Measurements from ENCODE around the gene SLC6A14. TPM values are rescaled to one million over a fixed set of nuclear protein-coding genes. Genes with fewer than 3 reads are reported as not detected.

The SLC6A14 gene
- total RNA-seq, 5 donors from 2014 or later (not counting 1 experiment from before 2014, with no cell fraction given): 0.06 to 0.13 (median 0.09) TPM; not detected in 2

GRCh38 chrX:116427978-116428377, 8.4 kb upstream of the SLC6A14 start:
- no peaks in the 10 kb centered on the region for H3K4me1 Mint-ChIP-seq
- no peak overlapping the region for H3K4me3 Mint-ChIP-seq
- H3K27me3 Mint-ChIP-seq: peaks cover 0 to 6% of the 10 kb centered on the region in 2 donors
- ATAC-seq (replicated peaks in 1 of 4) (no peak), DNase-seq (no peak)
- no peaks in the 10 kb centered on the region for H3K4me1 ChIP-seq (ENCODE audit: control insufficient read depth in 1 of 2, extremely low read depth in 1 of 2, insufficient read depth in 2 of 2, low read length in 2 of 2)
- no peaks in the 10 kb centered on the region for H3K36me3 ChIP-seq (ENCODE audit: control insufficient read depth in 2 of 2, extremely low read depth in 1 of 2, insufficient read depth in 1 of 2, low read length in 1 of 2)
- H3K9me3 Mint-ChIP-seq: peaks cover 0 to 3% (median 0%) of the 10 kb centered on the region in 3 donors
- H3K36me3 Mint-ChIP-seq: no peaks in the 10 kb centered on the region
- no peak overlapping the region for H3K4me3 ChIP-seq (ENCODE audit: control insufficient read depth in 1 of 2, extremely low read depth in 1 of 2, low read length in 1 of 2)
- ChIA-PET POLR2A (no interaction called here), CTCF (no interaction called here)
- H3K27me3 ChIP-seq (replicated peaks in 1 of 2; ENCODE audit: control insufficient read depth in 2 of 2, extremely low read depth in 1 of 2, insufficient read depth in 2 of 2, low read length in 1 of 2): no peaks in the 10 kb centered on the region
- no peaks in the 10 kb centered on the region for H3K9me3 ChIP-seq
- no peak overlapping the region for H3K27ac Mint-ChIP-seq
- no peak overlapping the region for H3K27ac ChIP-seq (ENCODE audit: low read length)
- WGBS (ENCODE audit: insufficient coverage): no CpG with 5 or more reads among the region's 3 CpGs

DNA sequence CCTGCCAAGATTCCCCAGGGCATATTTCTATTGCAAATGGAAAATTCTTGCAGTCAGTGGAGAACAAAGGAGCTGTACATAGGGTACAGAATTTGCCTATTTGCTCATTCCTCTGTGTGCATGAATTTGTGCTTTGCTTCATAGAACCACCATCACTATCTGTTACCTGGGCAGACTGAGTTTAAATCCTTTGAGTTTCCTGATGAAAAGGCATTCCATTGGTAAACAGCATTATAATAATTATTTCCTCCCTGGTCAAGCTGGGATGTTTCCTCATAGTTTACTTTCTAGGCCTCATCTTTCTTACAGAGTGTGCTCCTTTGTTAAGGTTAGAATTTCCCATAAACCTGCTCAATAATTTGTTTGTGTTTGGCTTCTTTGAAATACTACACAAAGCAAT, 809 bp upstream of the SLC6A14 start:
- Histone ChIP-seq H3K27me3 (replicated peaks in 1 of 2; ENCODE audit: control insufficient read depth in 2 of 2, extremely low read depth in 1 of 2, insufficient read depth in 2 of 2, low read length in 1 of 2) (no peaks in the 10 kb centered on the region), H3K9me3 (no peaks in the 10 kb centered on the region), H3K4me1 (ENCODE audit: control insufficient read depth in 1 of 2, extremely low read depth in 1 of 2, insufficient read depth in 2 of 2, low read length in 2 of 2) (no peaks in the 10 kb centered on the region), H3K4me3 (ENCODE audit: control insufficient read depth in 1 of 2, extremely low read depth in 1 of 2, low read length in 1 of 2) (no peak overlapping the region), H3K36me3 (ENCODE audit: control insufficient read depth in 2 of 2, extremely low read depth in 1 of 2, insufficient read depth in 1 of 2, low read length in 1 of 2) (no peaks in the 10 kb centered on the region), H3K27ac (ENCODE audit: low read length) (no peak overlapping the region)
- Mint-ChIP-seq H3K4me3 (no peak overlapping the region), H3K9me3 (no peaks in the 10 kb centered on the region), H3K27me3 (no peaks in the 10 kb centered on the region), H3K27ac (no peak overlapping the region), H3K36me3 (no peaks in the 10 kb centered on the region), H3K4me1 (no peaks in the 10 kb centered on the region)
- DNase-seq (no peak), ATAC-seq (replicated peaks in 1 of 4) (no peak)
- CTCF ChIA-PET: no interaction called here
- POLR2A ChIA-PET: no interaction called here

GRCh38 chrX:116449156-116449555, 12.8 kb downstream of the SLC6A14 start:
- H3K4me3 ChIP-seq (ENCODE audit: control insufficient read depth in 1 of 2, extremely low read depth in 1 of 2, low read length in 1 of 2): no peak overlapping the region
- no peaks in the 10 kb centered on the region for H3K27me3 ChIP-seq (replicated peaks in 1 of 2; ENCODE audit: control insufficient read depth in 2 of 2, extremely low read depth in 1 of 2, insufficient read depth in 2 of 2, low read length in 1 of 2)
- Mint-ChIP-seq H3K27ac (no peak overlapping the region), H3K27me3 (peaks cover 0 to 3% of the 10 kb centered on the region in 2 donors), H3K36me3 (no peaks in the 10 kb centered on the region), H3K4me1 (no peaks in the 10 kb centered on the region), H3K4me3 (no peak overlapping the region), H3K9me3 (no peaks in the 10 kb centered on the region)
- no peak for DNase-seq
- ATAC-seq (replicated peaks in 1 of 4): no peak
- no CpG with 5 or more reads among the region's 2 CpGs for WGBS (ENCODE audit: insufficient coverage)
- H3K9me3 ChIP-seq: no peaks in the 10 kb centered on the region
- CTCF ChIA-PET: no interaction called here
- no peak overlapping the region for H3K27ac ChIP-seq (ENCODE audit: low read length)
- POLR2A ChIA-PET: no interaction called here
- H3K4me1 ChIP-seq (ENCODE audit: control insufficient read depth in 1 of 2, extremely low read depth in 1 of 2, insufficient read depth in 2 of 2, low read length in 2 of 2): no peaks in the 10 kb centered on the region
- no peaks in the 10 kb centered on the region for H3K36me3 ChIP-seq (ENCODE audit: control insufficient read depth in 2 of 2, extremely low read depth in 1 of 2, insufficient read depth in 1 of 2, low read length in 1 of 2)

GRCh38 chrX:116462822-116463221, 26.4 kb downstream of the SLC6A14 start, which contains the start of gene CT83:
TSS of gene CT83 (minus strand) at chrX:116462976. CDS start at chrX:116462856, 120 bp downstream.
- Mint-ChIP-seq H3K4me1 (no peaks in the 10 kb centered on the region), H3K27ac (no peak within 1 kb of the TSS), H3K9me3 (peaks cover 0 to 4% (median 2%) of the 10 kb centered on the region in 3 donors), H3K36me3 (no peaks in the 10 kb centered on the region), H3K4me3 (no peak within 1 kb of the TSS), H3K27me3 (peaks cover 0 to 11% of the 10 kb centered on the region in 2 donors)
- ChIA-PET CTCF (no interaction called here), POLR2A (no interaction called here)
- no peaks in the 10 kb centered on the region for H3K36me3 ChIP-seq (ENCODE audit: control insufficient read depth in 2 of 2, extremely low read depth in 1 of 2, insufficient read depth in 1 of 2, low read length in 1 of 2)
- H3K27me3 ChIP-seq (replicated peaks in 1 of 2; ENCODE audit: control insufficient read depth in 2 of 2, extremely low read depth in 1 of 2, insufficient read depth in 2 of 2, low read length in 1 of 2): no peaks in the 10 kb centered on the region
- DNase-seq: no peak
- no peak within 1 kb of the TSS for H3K27ac ChIP-seq (ENCODE audit: low read length)
- no peaks in the 10 kb centered on the region for H3K4me1 ChIP-seq (ENCODE audit: control insufficient read depth in 1 of 2, extremely low read depth in 1 of 2, insufficient read depth in 2 of 2, low read length in 2 of 2)
- no peak within 1 kb of the TSS for H3K4me3 ChIP-seq (ENCODE audit: control insufficient read depth in 1 of 2, extremely low read depth in 1 of 2, low read length in 1 of 2)
- WGBS (ENCODE audit: insufficient coverage): no CpG with 5 or more reads among the region's 18 CpGs
- no peaks in the 10 kb centered on the region for H3K9me3 ChIP-seq
- ATAC-seq (replicated peaks in 1 of 4): no peak

DNA sequence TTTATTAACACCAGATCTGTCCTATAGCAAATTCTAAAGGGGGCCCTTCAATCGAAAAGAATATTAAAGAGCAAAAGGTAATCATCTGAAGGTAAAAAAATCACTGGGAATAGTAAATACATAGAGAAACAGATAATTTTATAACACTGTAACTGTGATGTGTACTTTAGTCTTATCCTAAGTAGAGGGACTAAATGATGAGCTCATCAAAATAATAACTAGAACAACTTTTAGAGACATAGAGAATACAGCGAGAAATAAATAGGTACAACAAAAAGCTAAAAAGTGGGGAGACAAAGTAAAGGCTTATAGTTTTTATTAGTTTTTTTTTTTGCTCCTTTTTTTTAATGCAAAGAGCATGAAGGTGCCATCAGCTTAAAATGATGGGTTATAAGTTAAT, 43.7 kb downstream of the SLC6A14 start:
- no peaks in the 10 kb centered on the region for H3K27me3 ChIP-seq (replicated peaks in 1 of 2; ENCODE audit: control insufficient read depth in 2 of 2, extremely low read depth in 1 of 2, insufficient read depth in 2 of 2, low read length in 1 of 2)
- H3K4me3 ChIP-seq (ENCODE audit: control insufficient read depth in 1 of 2, extremely low read depth in 1 of 2, low read length in 1 of 2): no peak overlapping the region
- no peak overlapping the region for H3K27ac ChIP-seq (ENCODE audit: low read length)
- Mint-ChIP-seq H3K4me3 (no peak overlapping the region), H3K9me3 (peaks cover 2 to 7% (median 3%) of the 10 kb centered on the region in 3 donors), H3K27ac (no peak overlapping the region), H3K27me3 (peaks cover 0 to 14% of the 10 kb centered on the region in 2 donors), H3K36me3 (no peaks in the 10 kb centered on the region), H3K4me1 (no peaks in the 10 kb centered on the region)
- WGBS (ENCODE audit: insufficient coverage): no CpG with 5 or more reads among the region's 2 CpGs
- POLR2A ChIA-PET: no interaction called here
- CTCF ChIA-PET: no interaction called here
- no peak for ATAC-seq (replicated peaks in 1 of 4)
- no peak for DNase-seq
- no peaks in the 10 kb centered on the region for H3K9me3 ChIP-seq
- H3K4me1 ChIP-seq (ENCODE audit: control insufficient read depth in 1 of 2, extremely low read depth in 1 of 2, insufficient read depth in 2 of 2, low read length in 2 of 2): no peaks in the 10 kb centered on the region
- no peaks in the 10 kb centered on the region for H3K36me3 ChIP-seq (ENCODE audit: control insufficient read depth in 2 of 2, extremely low read depth in 1 of 2, insufficient read depth in 1 of 2, low read length in 1 of 2)

- CTCF ChIA-PET: no interaction called here
- Mint-ChIP-seq H3K36me3 (no peaks in the 10 kb centered on the region), H3K4me3 (no peak overlapping the region), H3K27me3 (no peaks in the 10 kb centered on the region), H3K4me1 (no peaks in the 10 kb centered on the region), H3K27ac (no peak overlapping the region), H3K9me3 (no peaks in the 10 kb centered on the region)
- Histone ChIP-seq H3K27me3 (replicated peaks in 1 of 2; ENCODE audit: control insufficient read depth in 2 of 2, extremely low read depth in 1 of 2, insufficient read depth in 2 of 2, low read length in 1 of 2) (no peaks in the 10 kb centered on the region), H3K9me3 (no peaks in the 10 kb centered on the region), H3K4me3 (ENCODE audit: control insufficient read depth in 1 of 2, extremely low read depth in 1 of 2, low read length in 1 of 2) (no peak overlapping the region), H3K36me3 (ENCODE audit: control insufficient read depth in 2 of 2, extremely low read depth in 1 of 2, insufficient read depth in 1 of 2, low read length in 1 of 2) (no peaks in the 10 kb centered on the region), H3K4me1 (ENCODE audit: control insufficient read depth in 1 of 2, extremely low read depth in 1 of 2, insufficient read depth in 2 of 2, low read length in 2 of 2) (no peaks in the 10 kb centered on the region), H3K27ac (ENCODE audit: low read length) (no peak overlapping the region)
- ATAC-seq (replicated peaks in 1 of 4): no peak
- no peak for DNase-seq
- POLR2A ChIA-PET: no interaction called here
Measured at GRCh38 chrX:116490104-116490503, 53.7 kb downstream of the SLC6A14 start.

DNA sequence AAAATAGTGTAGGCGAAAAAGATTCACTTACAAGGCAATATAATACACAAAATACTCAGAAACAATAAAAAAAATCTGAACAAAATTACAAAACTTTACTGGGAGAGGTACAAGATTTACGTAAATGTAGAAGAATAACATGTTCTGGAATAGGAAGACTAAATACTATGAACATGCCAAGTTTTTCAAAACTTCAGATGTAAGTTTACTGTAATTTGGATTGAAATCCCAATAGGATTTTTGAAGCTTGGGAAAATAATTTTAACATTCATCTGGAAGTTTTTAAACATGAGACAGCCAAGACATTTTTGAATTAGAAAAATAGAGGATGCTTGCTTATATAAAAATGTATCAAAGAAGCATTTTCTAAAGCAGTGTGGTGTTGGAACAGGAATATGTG, 56.9 kb downstream of the SLC6A14 start:
- Histone ChIP-seq H3K36me3 (ENCODE audit: control insufficient read depth in 2 of 2, extremely low read depth in 1 of 2, insufficient read depth in 1 of 2, low read length in 1 of 2) (no peaks in the 10 kb centered on the region), H3K27me3 (replicated peaks in 1 of 2; ENCODE audit: control insufficient read depth in 2 of 2, extremely low read depth in 1 of 2, insufficient read depth in 2 of 2, low read length in 1 of 2) (no peaks in the 10 kb centered on the region), H3K4me3 (ENCODE audit: control insufficient read depth in 1 of 2, extremely low read depth in 1 of 2, low read length in 1 of 2) (no peak overlapping the region), H3K4me1 (ENCODE audit: control insufficient read depth in 1 of 2, extremely low read depth in 1 of 2, insufficient read depth in 2 of 2, low read length in 2 of 2) (no peaks in the 10 kb centered on the region), H3K9me3 (no peaks in the 10 kb centered on the region), H3K27ac (ENCODE audit: low read length) (no peak overlapping the region)
- no peaks in the 10 kb centered on the region for H3K27me3 Mint-ChIP-seq
- no peak overlapping the region for H3K27ac Mint-ChIP-seq
- H3K4me1 Mint-ChIP-seq: no peaks in the 10 kb centered on the region
- no peak overlapping the region for H3K4me3 Mint-ChIP-seq
- no CpG with 5 or more reads among the region's 2 CpGs for WGBS (ENCODE audit: insufficient coverage)
- H3K36me3 Mint-ChIP-seq: no peaks in the 10 kb centered on the region
- no peaks in the 10 kb centered on the region for H3K9me3 Mint-ChIP-seq
- ChIA-PET CTCF (no interaction called here), POLR2A (no interaction called here)
- no peak for DNase-seq
- no peak for ATAC-seq (replicated peaks in 1 of 4)

Data from T-cell (primary cell).